Measurements from ENCODE around the gene ZNF157.

Gene ZNF157

DNA sequence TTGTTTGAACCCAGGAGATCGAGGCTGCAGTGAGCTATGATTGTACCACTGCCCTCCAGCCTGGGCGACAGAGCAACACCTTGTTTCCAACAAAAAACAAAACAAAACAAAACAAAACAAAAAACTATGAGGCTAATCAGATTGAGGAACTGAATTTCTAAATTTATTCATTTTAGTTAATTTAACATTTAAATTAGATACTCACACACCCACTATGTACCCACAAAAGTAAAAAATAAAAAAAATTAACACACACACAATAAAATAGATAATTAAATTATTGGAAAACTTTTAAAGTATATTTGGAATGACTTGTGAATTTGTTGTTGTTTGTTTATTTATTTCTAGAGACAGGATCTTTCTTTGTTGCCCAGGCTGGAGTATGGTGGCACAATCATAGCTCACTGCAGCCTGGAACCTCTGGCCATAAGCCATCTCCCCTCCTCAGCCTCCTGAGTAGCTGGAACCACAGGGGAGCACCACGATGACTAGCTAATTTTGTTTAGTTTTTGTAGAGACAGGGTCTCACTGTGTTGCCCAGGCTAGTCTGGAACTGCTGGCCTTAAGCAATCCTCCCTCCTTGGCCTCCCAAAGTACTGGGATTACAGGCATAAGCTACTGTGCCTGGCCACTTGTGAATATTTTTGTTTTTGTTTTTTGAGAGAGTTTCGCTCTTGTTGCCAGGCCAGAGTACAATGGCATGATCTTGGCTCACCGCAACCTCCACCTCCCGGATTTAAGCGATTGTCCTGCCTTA is 9.8 kb upstream of the ZNF157 start:
- H3K27me3 ChIP-seq (ENCODE audit: insufficient read depth, low read length) = no peaks in the 10 kb centered on the region
- H3K9me2 ChIP-seq (ENCODE audit: low read depth, low read length) = no peaks in the 10 kb centered on the region
- TF ChIP-seq EZH2 (IDR thresholded peaks at IDR 0.05; ENCODE audit: borderline replicate concordance, low read length) = no peak
- no peaks in the 10 kb centered on the region for H4K20me1 ChIP-seq (ENCODE audit: insufficient read depth, low read length)
- no peaks in the 10 kb centered on the region for H3K36me3 ChIP-seq (ENCODE audit: insufficient read depth, low read length)
- no peaks in the 10 kb centered on the region for H3K79me2 ChIP-seq (ENCODE audit: insufficient read depth, low read length)
- H3K4me1 ChIP-seq (ENCODE audit: insufficient read depth, low read length, severe bottlenecking) = peaks cover 37% of the 10 kb centered on the region
- H3K27ac ChIP-seq (ENCODE audit: low read depth, low read length, poor library complexity, severe bottlenecking) = peak overlapping the region; percentile 85
- H3K9ac ChIP-seq (ENCODE audit: low read length) = peak overlapping the region; percentile 37; the same call in 1 of the 2 replicates
- H3F3A ChIP-seq (ENCODE audit: insufficient read depth, low read length) = no peaks in the 10 kb centered on the region
- H3K9me3 ChIP-seq (ENCODE audit: low read length) = no peaks in the 10 kb centered on the region
- H2AFZ ChIP-seq (ENCODE audit: low read length) = no peak overlapping the region
- H3K4me2 ChIP-seq (ENCODE audit: low read length) = no peak overlapping the region
- no peak overlapping the region for H3K4me3 ChIP-seq (ENCODE audit: low read depth, low read length, poor library complexity, severe bottlenecking)

DNA sequence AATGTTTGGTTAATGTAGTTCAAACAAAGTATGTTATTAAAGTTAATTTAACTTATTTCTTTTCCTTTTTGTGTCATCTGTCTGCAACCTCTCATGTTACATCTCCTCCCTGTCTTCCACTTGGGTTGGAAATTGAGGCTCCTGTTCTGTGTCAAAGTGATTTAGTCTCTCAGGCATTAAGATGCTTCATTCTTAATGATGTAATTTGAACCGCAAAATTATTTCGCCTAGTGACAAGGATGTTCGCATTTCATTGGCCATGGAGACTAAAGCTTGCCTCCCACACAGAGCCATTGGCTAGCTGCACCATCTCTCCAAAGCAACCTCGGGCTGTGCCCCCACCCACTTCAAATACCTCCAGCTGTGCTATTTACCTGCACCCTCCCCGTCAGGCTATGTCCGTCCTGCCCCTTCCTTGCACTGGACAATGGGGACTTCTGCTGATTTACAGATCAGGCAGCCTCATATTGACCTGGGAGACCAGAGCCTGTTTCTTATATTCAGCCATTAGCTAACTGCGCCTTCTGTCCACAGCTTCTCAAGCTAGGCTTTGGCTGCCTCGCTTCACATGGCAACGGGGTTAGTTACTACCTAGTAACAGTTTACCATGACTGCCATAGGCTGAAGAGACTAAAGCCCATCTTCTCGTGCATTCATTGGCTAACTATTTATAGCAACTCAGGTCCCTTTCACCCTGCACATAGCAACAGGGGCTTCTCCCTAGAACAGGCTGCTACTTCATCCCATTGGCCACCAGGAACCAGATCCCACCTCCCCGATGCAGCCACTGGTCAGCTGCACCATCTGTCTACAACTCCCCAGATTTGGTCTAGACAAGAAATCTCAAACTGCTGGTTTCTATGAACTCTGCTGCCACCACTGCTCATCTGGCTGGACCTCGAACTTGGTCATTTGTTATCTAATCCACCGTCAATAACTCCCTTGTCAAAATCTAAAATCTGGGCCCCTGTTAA is 8.6 kb upstream of the ZNF157 start:
- H3K9me3 ChIP-seq (ENCODE audit: low read length) = no peaks in the 10 kb centered on the region
- peaks cover 45% of the 10 kb centered on the region for H3K4me1 ChIP-seq (ENCODE audit: insufficient read depth, low read length, severe bottlenecking)
- peak overlapping the region; percentile 85 for H3K27ac ChIP-seq (ENCODE audit: low read depth, low read length, poor library complexity, severe bottlenecking)
- H3K79me2 ChIP-seq (ENCODE audit: insufficient read depth, low read length) = no peaks in the 10 kb centered on the region
- no peaks in the 10 kb centered on the region for H3K9me2 ChIP-seq (ENCODE audit: low read depth, low read length)
- H3K4me3 ChIP-seq (ENCODE audit: low read depth, low read length, poor library complexity, severe bottlenecking) = peak overlapping the region; percentile 54
- peak overlapping the region; percentile 84 for H3K4me2 ChIP-seq (ENCODE audit: low read length)
- no peaks in the 10 kb centered on the region for H3F3A ChIP-seq (ENCODE audit: insufficient read depth, low read length)
- no peaks in the 10 kb centered on the region for H4K20me1 ChIP-seq (ENCODE audit: insufficient read depth, low read length)
- no peak overlapping the region for H2AFZ ChIP-seq (ENCODE audit: low read length)
- H3K36me3 ChIP-seq (ENCODE audit: insufficient read depth, low read length) = no peaks in the 10 kb centered on the region
- H3K27me3 ChIP-seq (ENCODE audit: insufficient read depth, low read length) = no peaks in the 10 kb centered on the region
- H3K9ac ChIP-seq (ENCODE audit: low read length) = peak overlapping the region; percentile 37; the same call in 1 of the 2 replicates
- TF ChIP-seq, protein P1, sequence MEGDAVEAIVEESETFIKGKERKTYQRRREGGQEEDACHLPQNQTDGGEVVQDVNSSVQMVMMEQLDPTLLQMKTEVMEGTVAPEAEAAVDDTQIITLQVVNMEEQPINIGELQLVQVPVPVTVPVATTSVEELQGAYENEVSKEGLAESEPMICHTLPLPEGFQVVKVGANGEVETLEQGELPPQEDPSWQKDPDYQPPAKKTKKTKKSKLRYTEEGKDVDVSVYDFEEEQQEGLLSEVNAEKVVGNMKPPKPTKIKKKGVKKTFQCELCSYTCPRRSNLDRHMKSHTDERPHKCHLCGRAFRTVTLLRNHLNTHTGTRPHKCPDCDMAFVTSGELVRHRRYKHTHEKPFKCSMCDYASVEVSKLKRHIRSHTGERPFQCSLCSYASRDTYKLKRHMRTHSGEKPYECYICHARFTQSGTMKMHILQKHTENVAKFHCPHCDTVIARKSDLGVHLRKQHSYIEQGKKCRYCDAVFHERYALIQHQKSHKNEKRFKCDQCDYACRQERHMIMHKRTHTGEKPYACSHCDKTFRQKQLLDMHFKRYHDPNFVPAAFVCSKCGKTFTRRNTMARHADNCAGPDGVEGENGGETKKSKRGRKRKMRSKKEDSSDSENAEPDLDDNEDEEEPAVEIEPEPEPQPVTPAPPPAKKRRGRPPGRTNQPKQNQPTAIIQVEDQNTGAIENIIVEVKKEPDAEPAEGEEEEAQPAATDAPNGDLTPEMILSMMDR (IDR thresholded peaks at IDR 0.05; ENCODE audit: low read length) = peak; percentile 27; the same call in 1 of the 2 replicates
- TF ChIP-seq EZH2 (IDR thresholded peaks at IDR 0.05; ENCODE audit: borderline replicate concordance, low read length) = no peak

DNA sequence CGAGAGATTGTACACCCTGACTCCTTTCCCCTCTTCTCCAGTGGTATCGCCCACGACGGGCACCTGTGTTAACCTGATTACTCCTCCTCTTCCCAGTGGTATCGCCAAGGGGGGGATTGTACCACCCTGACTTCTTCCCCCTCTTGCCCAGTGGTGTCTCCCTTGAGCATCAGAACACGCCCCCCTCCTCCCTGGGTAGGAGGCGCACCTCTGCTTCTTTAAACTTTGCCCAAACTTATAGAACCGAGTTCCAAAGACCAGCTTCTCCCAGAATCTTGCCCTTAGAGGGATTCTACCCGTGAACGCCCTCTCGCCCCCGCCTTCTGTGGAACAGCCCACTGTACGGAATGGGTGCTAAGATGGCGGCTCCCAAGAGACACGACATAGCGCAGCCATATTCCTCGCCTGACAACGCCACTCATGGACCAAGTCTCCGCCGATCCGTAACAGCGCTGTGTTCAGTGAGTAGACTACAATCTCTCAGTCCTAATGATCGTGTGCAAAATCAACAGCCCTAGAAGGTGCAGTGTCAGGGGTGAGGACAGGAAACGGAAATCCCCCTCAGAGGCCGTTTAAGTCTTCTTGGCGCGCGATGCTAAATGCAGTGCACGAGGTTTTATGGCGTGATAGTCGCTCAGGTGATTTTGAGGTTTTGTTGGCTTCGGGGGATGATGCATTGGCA is 4.2 kb upstream of the ZNF157 start:
- peak overlapping the region; percentile 81 for H3K4me2 ChIP-seq (ENCODE audit: low read length)
- peaks cover 31% of the 10 kb centered on the region for H3K4me1 ChIP-seq (ENCODE audit: insufficient read depth, low read length, severe bottlenecking)
- no peaks in the 10 kb centered on the region for H3K79me2 ChIP-seq (ENCODE audit: insufficient read depth, low read length)
- H3K36me3 ChIP-seq (ENCODE audit: insufficient read depth, low read length) = no peaks in the 10 kb centered on the region
- peak overlapping the region; percentile 63 for H3K4me3 ChIP-seq (ENCODE audit: low read depth, low read length, poor library complexity, severe bottlenecking)
- no peaks in the 10 kb centered on the region for H3K9me3 ChIP-seq (ENCODE audit: low read length)
- no peaks in the 10 kb centered on the region for H3F3A ChIP-seq (ENCODE audit: insufficient read depth, low read length)
- TF ChIP-seq, protein P1 (IDR thresholded peaks at IDR 0.05; ENCODE audit: low read length) = no peak
- TF ChIP-seq EZH2 (IDR thresholded peaks at IDR 0.05; ENCODE audit: borderline replicate concordance, low read length) = no peak
- peak overlapping the region; percentile 74 for H3K27ac ChIP-seq (ENCODE audit: low read depth, low read length, poor library complexity, severe bottlenecking)
- H4K20me1 ChIP-seq (ENCODE audit: insufficient read depth, low read length) = no peaks in the 10 kb centered on the region
- H3K27me3 ChIP-seq (ENCODE audit: insufficient read depth, low read length) = no peaks in the 10 kb centered on the region
- H3K9ac ChIP-seq (ENCODE audit: low read length) = peak overlapping the region; percentile 62
- no peaks in the 10 kb centered on the region for H3K9me2 ChIP-seq (ENCODE audit: low read depth, low read length)
- H2AFZ ChIP-seq (ENCODE audit: low read length) = peak overlapping the region; percentile 90; the same call in 1 of the 2 replicates

All from OCI-LY1 (cell line).